Astrocyte (in vitro differentiated cells and primary cell): Measurements from ENCODE around the gene MAN1C1.

Experiments
- CTCF ChIP-seq: IDR thresholded peaks from 2 replicates; pipeline ENCODE4 v1.5.1; 2011; ENCODE audit warnings: low read depth, mild to moderate bottlenecking, inconsistent platforms, low read length, moderate library complexity; ENCODE audit not compliant: insufficient read depth
- EZH2 ChIP-seq: IDR thresholded peaks from 2 replicates; pipeline ENCODE4 v1.6.1; 2012; ENCODE audit warnings: mild to moderate bottlenecking, low read length, inconsistent platforms; ENCODE audit not compliant: insufficient read depth

GRCh38 chr1:25720624-25721023 lies 104.0 kb downstream of the MAN1C1 start:
- TF ChIP-seq EZH2 (no peak), CTCF (no peak)
